Esophagus muscularis mucosa (tissue), 4 donors: ENCODE measurements around the gene KIFAP3. TPM values are rescaled to one million over a fixed set of nuclear protein-coding genes. Genes with fewer than 3 reads are reported as not detected.
A peak's percentile ranks its signal among the peaks of the same experiment; 100 is the strongest.

Experiments used
- DNase-seq: peaks from one replicate; pipeline ENCODE4 v3.0.0-alpha.2; 2017; ENCODE audit errors: extremely low spot score
- H3K27ac ChIP-seq, 4 donors: fragments of 200-600 bp; sonication (generic); replicated peaks in 1 of 4; 1 replicate in 3 of 4; 2 replicates in 1 of 4; pipeline ENCODE4 v1.5.1; 2016 to 2019; ENCODE audit warnings: mild to moderate bottlenecking in 1 of 4
- H3K27me3 ChIP-seq, 4 donors: fragments of 200-600 bp; sonication (generic); one replicate each; pipeline versions ENCODE4 v1.5.1 to v1.6.0; 2016 to 2019
- H3K36me3 ChIP-seq, 4 donors: fragments of 200-600 bp; sonication (generic); one replicate each; pipeline ENCODE4 v1.5.1; 2016 to 2019
- H3K4me1 ChIP-seq, 4 donors: fragments of 200-600 bp; sonication (generic); one replicate each; pipeline ENCODE4 v1.5.1; 2016 to 2019
- H3K4me3 ChIP-seq, 4 donors: fragments of 200-600 bp; sonication (generic); 1 replicate in 2 of 4; 2 replicates in 2 of 4; pipeline ENCODE4 v1.5.1; 2016 to 2019; ENCODE audit warnings: mild to moderate bottlenecking in 4 of 4, moderate library complexity in 1 of 4
- H3K9me3 ChIP-seq, 4 donors: fragments of 200-600 bp; sonication (generic); 1 replicate in 3 of 4; 2 replicates in 1 of 4; pipeline ENCODE4 v1.5.1; 2016 to 2019
- CTCF ChIP-seq, 3 experiments: fragments of 200-600 bp in 2 of 3; fragments of 450-650 bp in 1 of 3; sonication (generic) in 2 of 3; IDR thresholded peaks; one replicate each; pipeline ENCODE4 v1.5.1; 2017 to 2019; ENCODE audit warnings: antibody characterized with exemption in 3 of 3, mild to moderate bottlenecking in 2 of 3, moderate library complexity in 1 of 3
- EP300 ChIP-seq: sonication (generic); formaldehyde crosslinking; IDR thresholded peaks from one replicate; pipeline ENCODE4 v1.6.1; 2017; ENCODE audit warnings: antibody characterized with exemption
- POLR2A ChIP-seq: fragments of 450-650 bp; IDR thresholded peaks from one replicate; pipeline ENCODE4 v1.6.1; 2017; ENCODE audit warnings: antibody characterized with exemption, moderate library complexity, mild to moderate bottlenecking, low read depth
- POLR2AphosphoS5 ChIP-seq, 2 donors: sonication (generic); formaldehyde crosslinking; IDR thresholded peaks; one replicate each; pipeline ENCODE4 v1.6.1; 2017; ENCODE audit warnings: antibody characterized with exemption in 2 of 2
- WGBS: methylation state at CpG from one replicate; pipeline ENCODE4 v1.1.5; 2018; 5-methylcytosine and 5-hydroxymethylcytosine counted together
- intact Hi-C: fragments of 100-400 bp; cut with DNase I; formaldehyde crosslinking; loops from one replicate; pipeline ENCODE4 v1.15.1; 2023
- total RNA-seq, 4 donors: library from RNA; depleted of rRNA; stranded (reverse); fragments of >200 nt; gene quantifications; one replicate each; pipeline versions ENCODE4 v1.1.0 to v1.2.1, GENCODE V29; 2016

Gene KIFAP3
- total RNA-seq, 4 donors from 2014 or later, result 23.9 to 35.9 (median 30.0) TPM

- Histone ChIP-seq H3K36me3 (peaks cover 3 to 24% (median 7%) of the 10 kb centered on the region in 4 donors), H3K27ac (no peak overlapping the region)
- 95% methylated on average over 3 of the region's 3 CpGs for WGBS
Measured at GRCh38 chr1:170027760-170028159, 46.7 kb downstream of the KIFAP3 start.

GRCh38 chr1:170020859-170021258, 53.6 kb downstream of the KIFAP3 start:
- peaks cover 4 to 19% (median 11%) of the 10 kb centered on the region in 4 donors for H3K36me3 ChIP-seq
- no peak overlapping the region for H3K27ac ChIP-seq
- DNase-seq, result no peak
- WGBS, result 55% methylated on average over 2 of the region's 2 CpGs
- intact Hi-C loops, result no loop called here
- H3K9me3 ChIP-seq, result peaks cover 0 to 4% (median 0%) of the 10 kb centered on the region in 4 donors
- H3K4me1 ChIP-seq, result no peaks in the 10 kb centered on the region
- no peak for TF ChIP-seq CTCF (IDR thresholded peaks at IDR 0.05)
- no peak for TF ChIP-seq POLR2AphosphoS5 (IDR thresholded peaks at IDR 0.05)
- no peak for TF ChIP-seq POLR2A
- TF ChIP-seq EP300, result no peak
- H3K4me3 ChIP-seq, result no peak overlapping the region
- no peaks in the 10 kb centered on the region for H3K27me3 ChIP-seq

More at GRCh38 chr1:170027760-170028159, 46.7 kb downstream of the KIFAP3 start:
- no peaks in the 10 kb centered on the region for H3K4me1 ChIP-seq
- no peak overlapping the region for H3K4me3 ChIP-seq
- intact Hi-C loops, result no loop called here
- no peaks in the 10 kb centered on the region for H3K27me3 ChIP-seq
- H3K9me3 ChIP-seq, result peaks cover 0 to 15% (median 3%) of the 10 kb centered on the region in 4 donors
- TF ChIP-seq POLR2AphosphoS5 (IDR thresholded peaks at IDR 0.05) (no peak), CTCF (IDR thresholded peaks at IDR 0.05) (no peak), POLR2A (no peak), EP300 (no peak)
- no peak for DNase-seq

GRCh38 chr1:170017478-170017877, 57.0 kb downstream of the KIFAP3 start:
- intact Hi-C loops, result no loop called here
- peaks cover 0 to 4% (median 0%) of the 10 kb centered on the region in 4 donors for H3K9me3 ChIP-seq
- peaks cover 7 to 27% (median 17%) of the 10 kb centered on the region in 4 donors for H3K36me3 ChIP-seq
- no peaks in the 10 kb centered on the region for H3K27me3 ChIP-seq
- no peak for DNase-seq
- no peaks in the 10 kb centered on the region for H3K4me1 ChIP-seq
- no peak for TF ChIP-seq POLR2A
- TF ChIP-seq CTCF (IDR thresholded peaks at IDR 0.05), result no peak
- no peak for TF ChIP-seq POLR2AphosphoS5 (IDR thresholded peaks at IDR 0.05)
- no peak for TF ChIP-seq EP300
- WGBS, result 95% methylated on average over 2 of the region's 2 CpGs
- H3K27ac ChIP-seq, result no peak overlapping the region
- H3K4me3 ChIP-seq, result no peak overlapping the region

GRCh38 chr1:170012920-170013319, 61.6 kb downstream of the KIFAP3 start:
- Histone ChIP-seq H3K9me3 (no peaks in the 10 kb centered on the region), H3K36me3 (peaks cover 6 to 30% (median 17%) of the 10 kb centered on the region in 4 donors), H3K4me3 (no peak overlapping the region), H3K27me3 (no peaks in the 10 kb centered on the region), H3K4me1 (no peaks in the 10 kb centered on the region), H3K27ac (no peak overlapping the region)
- intact Hi-C loops, result no loop called here
- TF ChIP-seq POLR2A (no peak), CTCF (IDR thresholded peaks at IDR 0.05) (no peak), POLR2AphosphoS5 (IDR thresholded peaks at IDR 0.05) (no peak), EP300 (no peak)
- 92% methylated on average over 5 of the region's 5 CpGs for WGBS
- no peak for DNase-seq

GRCh38 chr1:170010443-170010842, 64.1 kb downstream of the KIFAP3 start:
- H3K4me3 ChIP-seq, result no peak overlapping the region
- no peaks in the 10 kb centered on the region for H3K9me3 ChIP-seq
- DNase-seq, result no peak
- peak in 2 of 3 experiments; percentile 32 to 40 for TF ChIP-seq CTCF (IDR thresholded peaks at IDR 0.05)
- no peak for TF ChIP-seq POLR2AphosphoS5 (IDR thresholded peaks at IDR 0.05)
- no peak overlapping the region for H3K27ac ChIP-seq
- no peaks in the 10 kb centered on the region for H3K4me1 ChIP-seq
- intact Hi-C loops, result no loop called here
- no peaks in the 10 kb centered on the region for H3K27me3 ChIP-seq
- peaks cover 0 to 15% (median 6%) of the 10 kb centered on the region in 4 donors for H3K36me3 ChIP-seq
- WGBS, result 50% methylated on average over 1 of the region's 1 CpG
